RWPE1 (cell line): ENCODE data around the gene ICAM2.
"Not testable (repeated sequence)": the region's sequence is repeated elsewhere in the genome, so short reads cannot be mapped to it uniquely, and the experiment has no call there.

Experiments
- CTCF ChIA-PET: fragments of 350-600 bp; sonication (Branson Sonifier 250); formaldehyde crosslinking; extraction: SDS; loops from one replicate; lab custom pipeline; 2021; lab: Yijun Ruan, JAX
- POLR2A ChIA-PET: fragments of 400-600 bp; formaldehyde crosslinking; extraction: SDS; loops from one replicate; lab custom pipeline; 2020; ENCODE audit warnings: antibody characterized with exemption; ENCODE audit not compliant: low non-redundant PET; lab: Yijun Ruan, JAX
- DNase-seq: peaks from one replicate; pipeline ENCODE4 v3.0.0; 2012; ENCODE audit warnings: low spot score
- H3K27ac ChIP-seq: fragments of 450-650 bp; 2 replicates; pipeline ENCODE4 v1.5.1; 2017
- CTCF ChIP-seq: fragments of 450-650 bp; conservative IDR thresholded peaks from 2 replicates; pipeline ENCODE4 v1.5.1; 2017; ENCODE audit warnings: low read depth, mild to moderate bottlenecking

Gene ICAM2

GRCh38 chr17:64028874-64029464, 8.5 kb upstream of the ICAM2 start:
- ChIA-PET CTCF (interaction anchor here (0.6 to 7.2 kb wide), 17 partner anchors 9 to 486 kb away, joined by 3 to 103 read pairs (median 4); partner anchors contain the start of genes ERN1 and ICAM2), POLR2A (no interaction called here)
- peak; percentile 74 for DNase-seq
- TF ChIP-seq CTCF, result peak; percentile 87
- no peak overlapping the region for H3K27ac ChIP-seq

- peak; percentile 44 for DNase-seq
- peak; percentile 97 for TF ChIP-seq CTCF
- H3K27ac ChIP-seq, result no peak overlapping the region
- ChIA-PET POLR2A (no interaction called here), CTCF (interaction anchor here (0.6 to 7.2 kb wide), 13 partner anchors 9 to 572 kb away, joined by 3 to 103 read pairs (median 3); partner anchors contain the start of gene ERN1)
These were observed 5.4 kb upstream of the ICAM2 start for GRCh38 chr17:64025732-64026294.

DNA sequence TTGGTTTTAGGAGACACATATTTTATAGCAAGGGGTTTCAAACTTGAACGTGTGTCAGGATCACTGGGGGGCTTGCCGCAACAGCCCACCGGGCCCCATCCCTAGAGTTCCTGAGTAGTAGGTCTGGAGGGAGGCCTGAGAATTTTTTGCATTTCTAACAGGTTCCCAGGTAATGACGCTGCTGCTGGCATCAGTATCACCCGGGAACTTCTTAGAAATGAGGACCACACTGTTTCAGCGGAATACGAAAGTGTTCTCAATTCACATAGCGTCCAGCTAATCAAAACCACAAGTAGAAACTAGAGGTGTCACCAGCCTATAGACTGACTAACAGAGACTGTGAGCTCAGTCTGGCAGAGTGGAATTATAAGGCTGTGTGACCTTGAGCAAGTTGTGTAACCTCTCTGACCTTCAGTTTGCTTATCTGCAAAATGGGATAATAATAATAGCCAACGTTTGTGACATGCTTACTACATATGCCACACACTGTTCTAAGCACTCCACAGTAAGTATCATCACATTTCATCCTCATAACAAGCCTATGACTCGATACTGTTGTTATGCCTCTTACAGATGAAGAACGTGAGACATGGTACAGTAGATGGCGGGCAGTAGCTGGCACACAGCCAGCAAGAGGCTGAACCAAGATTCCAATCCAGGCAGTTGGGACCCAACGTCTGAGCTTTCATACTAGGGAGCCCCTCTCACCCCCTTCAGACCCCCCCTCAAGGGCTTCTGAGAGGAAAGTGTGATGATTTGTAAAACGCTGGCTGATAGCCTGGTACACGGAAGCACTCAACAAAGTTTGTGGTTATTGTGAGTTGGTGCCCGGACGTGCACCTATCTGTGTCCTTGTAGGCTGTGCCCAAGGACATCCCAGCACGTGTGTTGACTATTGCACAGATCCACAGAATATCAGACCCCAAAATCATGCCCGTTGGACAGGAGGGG, 4.6 kb upstream of the ICAM2 start:
- no peak overlapping the region for H3K27ac ChIP-seq
- no peak for DNase-seq
- no peak for TF ChIP-seq CTCF
- CTCF ChIA-PET, result interaction anchor here (0.6 to 7.2 kb wide), 10 partner anchors 8 to 138 kb away, joined by 3 to 103 read pairs (median 3); partner anchors contain the start of gene ERN1
- POLR2A ChIA-PET, result no interaction called here

- no peak for DNase-seq
- no peak overlapping the region for H3K27ac ChIP-seq
- ChIA-PET CTCF (interaction anchor here (0.7 to 2.0 kb wide), 3 partner anchors 11 to 105 kb away, joined by 5 to 8 read pairs (median 5); no protein-coding TSS in a partner anchor), POLR2A (no interaction called here)
- TF ChIP-seq CTCF, result no peak
These were observed 3.8 kb upstream of the ICAM2 start for GRCh38 chr17:64024215-64024654.

DNA sequence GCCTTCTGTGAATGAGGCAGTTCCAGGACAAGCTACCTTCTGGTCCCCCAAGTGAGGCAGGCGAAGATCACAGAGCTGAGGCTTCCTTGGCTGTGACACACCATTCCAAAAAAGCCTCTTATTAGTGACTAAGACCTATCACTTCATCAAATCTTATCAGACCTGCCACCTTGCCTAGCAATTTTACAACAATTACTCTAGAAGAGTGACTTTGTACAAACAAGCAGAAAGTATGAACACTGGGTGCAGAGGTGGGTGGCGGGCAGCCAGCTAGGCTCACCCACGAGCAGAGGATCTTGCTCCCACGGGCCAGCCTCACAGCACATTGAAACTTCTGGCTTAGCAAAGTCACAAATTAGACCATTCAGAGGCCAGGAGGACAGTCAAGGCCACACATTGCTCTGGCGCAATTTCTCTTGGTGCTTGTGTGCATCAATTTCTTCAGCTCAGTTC, 2.2 kb upstream of the ICAM2 start:
- ChIA-PET CTCF (interaction anchor here (0.8 to 1.5 kb wide), 2 partner anchors 103 to 111 kb away, joined by 4 to 8 read pairs; no protein-coding TSS in a partner anchor), POLR2A (interaction anchor here (0.6 kb wide), 1 partner anchor 14 kb away, joined by 3 read pairs; no protein-coding TSS in a partner anchor)
- no peak overlapping the region for H3K27ac ChIP-seq
- no peak for TF ChIP-seq CTCF
- no peak for DNase-seq

GRCh38 chr17:64019551-64019961, 877 bp downstream of the ICAM2 start:
- not testable (repeated sequence) for DNase-seq, H3K27ac ChIP-seq
- CTCF ChIA-PET, result interaction anchor here (1.0 to 1.4 kb wide), 3 partner anchors 9 to 114 kb away, joined by 3 to 4 read pairs (median 4); no protein-coding TSS in a partner anchor
- POLR2A ChIA-PET, result interaction anchor here (0.7 to 0.8 kb wide), 2 partner anchors 103 to 126 kb away, joined by 3 read pairs; no protein-coding TSS in a partner anchor
